ENCODE results near the gene SLC16A3.
"Not testable (repeated sequence)": the region's sequence is repeated elsewhere in the genome, so short reads cannot be mapped to it uniquely, and the experiment has no call there.

The SLC16A3 gene

DNA sequence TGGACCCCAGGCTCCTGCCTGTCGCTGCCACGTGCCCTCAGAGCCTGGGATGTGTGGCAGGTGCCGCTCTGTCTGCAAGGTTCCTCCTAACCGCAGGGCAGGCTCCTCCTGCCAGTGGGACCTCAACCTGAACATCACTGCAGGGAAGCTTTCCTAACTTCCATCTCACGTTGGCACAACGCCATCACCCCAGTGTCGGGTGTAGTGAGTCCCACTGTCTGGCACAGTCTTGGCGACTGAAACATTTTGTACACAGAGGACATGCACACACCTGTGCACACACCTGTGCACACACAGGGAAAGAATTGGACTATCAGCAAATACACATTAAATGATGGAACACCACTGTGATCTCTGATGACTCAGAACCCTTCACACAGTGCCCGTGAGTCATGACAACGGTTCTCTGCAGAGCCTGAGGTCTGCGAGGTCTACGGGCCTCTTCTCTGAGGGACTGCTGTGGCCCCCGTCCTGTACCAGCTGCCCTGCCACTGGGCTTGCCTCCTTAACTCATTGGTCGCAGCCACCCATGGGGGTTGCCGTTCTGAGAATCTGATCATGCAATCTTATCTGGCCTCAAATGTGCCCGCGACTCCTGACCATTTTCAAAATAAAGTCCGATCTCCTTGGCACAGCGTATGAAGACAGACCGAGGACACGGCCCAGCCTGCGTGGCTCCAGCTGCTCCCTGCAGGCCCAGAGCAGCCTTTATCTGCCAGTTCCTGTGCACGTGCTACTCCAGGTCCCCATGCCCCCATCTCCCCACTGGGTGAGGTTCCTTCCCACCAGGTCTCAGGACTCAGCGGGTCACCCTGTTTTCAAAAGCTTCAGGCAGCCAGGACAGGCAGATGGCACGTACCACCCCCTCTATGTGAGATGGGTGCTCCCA lies 23.8 kb upstream of the SLC16A3 start:
- DNase-seq: peak; percentile 68

- peak; percentile 80 for DNase-seq
These were observed 22.9 kb upstream of the SLC16A3 start for GRCh38 chr17:82205720-82206508.

- DNase-seq: not testable (repeated sequence)
These were observed 18.2 kb upstream of the SLC16A3 start for GRCh38 chr17:82210655-82211054.

- peak; percentile 68 for DNase-seq
These were observed 16.3 kb upstream of the SLC16A3 start, which contains the start of gene CCDC57 for GRCh38 chr17:82212331-82213250. Gene CCDC57 (minus strand): TSS chr17:82212842. CDS start chr17:82201944, 10,898 bp downstream.

DNA sequence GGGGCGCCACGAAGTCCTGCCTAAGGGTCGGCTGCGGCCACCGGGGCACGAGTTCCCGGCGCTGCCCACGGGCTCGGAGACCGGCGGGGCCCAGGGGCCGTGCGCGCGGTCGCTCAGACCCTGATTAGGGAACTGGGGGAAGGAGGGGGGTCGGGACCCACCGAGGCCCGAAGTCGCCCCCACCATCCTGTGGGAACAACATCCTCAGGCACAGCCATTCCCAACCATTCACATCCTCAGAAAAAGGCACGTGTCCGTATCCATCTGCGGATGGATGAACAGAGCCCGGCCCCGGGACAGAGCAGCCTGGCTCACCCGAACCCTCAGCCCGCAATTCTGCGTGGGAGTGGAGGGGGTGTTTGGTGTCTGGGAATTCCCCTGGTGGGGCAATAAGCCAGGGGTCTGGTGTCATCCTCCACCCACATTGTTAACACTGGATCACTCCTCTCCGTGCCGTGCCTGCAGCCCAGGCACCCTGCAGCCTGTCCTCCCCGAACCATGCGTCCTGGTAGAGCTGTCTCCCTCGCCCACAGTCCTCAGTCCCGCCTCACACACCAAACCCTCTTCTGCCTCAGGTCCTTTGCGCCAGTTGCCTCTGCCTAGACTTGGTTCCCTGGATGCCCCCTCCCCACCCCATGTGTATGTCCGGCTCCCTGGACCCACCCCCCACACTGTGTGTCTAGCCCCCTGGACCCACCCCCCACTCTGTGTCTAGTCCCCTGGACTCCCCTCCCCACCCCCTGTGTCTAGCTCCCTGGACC lies 15.4 kb upstream of the SLC16A3 start:
- peak; percentile 73 for DNase-seq

DNA sequence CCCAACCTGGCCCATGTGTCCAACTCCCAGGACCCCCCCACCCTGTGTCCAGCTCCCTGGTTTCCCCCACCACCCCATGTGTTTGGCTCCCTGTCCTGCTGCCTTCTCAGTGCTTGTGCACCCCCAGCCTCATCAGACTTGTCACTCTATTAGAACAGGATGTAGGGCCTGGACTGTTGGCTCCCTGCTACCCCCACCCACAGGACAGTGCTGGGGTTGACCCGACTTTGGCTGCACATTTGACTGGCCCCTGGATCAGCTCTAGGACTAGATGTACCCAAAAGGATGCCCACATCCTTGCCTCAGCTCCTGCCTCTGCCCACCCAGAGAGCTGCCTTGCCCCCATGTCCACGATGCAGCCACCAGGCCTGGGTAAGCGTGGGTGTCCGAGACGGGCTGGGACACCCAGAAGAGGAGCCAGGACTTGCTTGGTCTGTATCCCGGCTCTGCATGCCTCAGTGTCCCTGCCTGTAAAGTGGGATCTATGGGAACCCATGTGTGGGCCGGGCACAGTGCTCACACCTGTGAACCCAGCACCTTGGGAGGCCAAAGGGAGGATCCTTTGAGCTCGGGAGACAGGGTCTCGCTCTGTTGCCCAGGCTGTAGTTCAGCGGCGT lies 14.7 kb upstream of the SLC16A3 start:
- no peak for DNase-seq

- DNase-seq: peak; percentile 27
These were observed 13.5 kb upstream of the SLC16A3 start for GRCh38 chr17:82215095-82215971.

DNA sequence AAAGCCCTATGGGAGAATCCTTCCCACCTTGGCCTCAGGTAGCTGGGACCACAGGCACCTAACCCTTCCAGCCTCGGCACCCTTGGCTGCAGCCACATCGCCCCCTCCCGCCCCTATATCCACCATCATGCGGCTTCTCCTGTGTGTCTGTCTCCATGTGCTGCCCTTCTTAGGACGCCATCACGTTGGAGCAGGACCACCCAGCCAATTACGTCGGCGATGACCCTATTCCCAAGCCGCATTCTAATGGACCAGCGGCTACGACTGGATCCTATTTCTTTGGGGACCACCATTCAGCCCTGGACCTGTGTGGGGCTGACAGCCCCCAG lies 12.9 kb upstream of the SLC16A3 start:
- DNase-seq: no peak

GRCh38 chr17:82216301-82217119 lies 12.3 kb upstream of the SLC16A3 start:
- peak; percentile 63 for DNase-seq

- DNase-seq: no peak
These were observed 11.7 kb upstream of the SLC16A3 start for GRCh38 chr17:82217120-82217529.

DNA sequence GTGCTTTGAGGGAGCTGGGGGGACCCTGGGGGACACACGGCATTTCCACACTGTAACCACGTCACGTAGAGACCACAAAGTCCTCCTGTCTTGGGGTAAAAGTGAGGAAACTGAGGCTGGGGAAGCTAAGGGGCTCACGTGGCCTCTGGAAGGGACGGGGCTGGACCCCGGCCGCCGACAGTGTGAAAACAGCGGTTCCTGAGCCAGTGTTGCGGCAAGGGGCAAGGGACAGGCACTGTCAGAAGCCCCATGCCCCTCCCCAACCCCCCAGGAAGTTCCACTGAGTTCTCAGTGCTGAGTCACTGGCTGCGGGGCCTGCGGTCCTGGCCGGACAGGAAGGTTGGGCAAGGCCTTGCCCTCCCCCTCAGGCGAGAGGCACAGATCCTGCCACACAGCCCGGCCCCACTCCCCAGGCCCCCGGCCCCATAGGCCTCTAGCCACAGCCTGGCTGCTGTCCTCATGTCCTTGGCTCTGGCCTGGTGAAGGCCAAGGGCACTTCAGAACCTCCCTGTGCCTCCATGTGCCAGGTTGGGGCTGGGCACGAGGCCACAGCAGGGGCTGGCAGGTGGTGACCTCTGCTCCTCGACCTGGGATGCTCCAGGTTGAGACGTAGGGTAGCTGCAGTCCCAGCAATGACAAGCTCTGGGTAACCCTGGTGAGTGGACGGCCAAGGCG lies 11.2 kb upstream of the SLC16A3 start:
- DNase-seq: peak; percentile 85

GRCh38 chr17:82218349-82219075 lies 10.3 kb upstream of the SLC16A3 start:
- DNase-seq: no peak

DNA sequence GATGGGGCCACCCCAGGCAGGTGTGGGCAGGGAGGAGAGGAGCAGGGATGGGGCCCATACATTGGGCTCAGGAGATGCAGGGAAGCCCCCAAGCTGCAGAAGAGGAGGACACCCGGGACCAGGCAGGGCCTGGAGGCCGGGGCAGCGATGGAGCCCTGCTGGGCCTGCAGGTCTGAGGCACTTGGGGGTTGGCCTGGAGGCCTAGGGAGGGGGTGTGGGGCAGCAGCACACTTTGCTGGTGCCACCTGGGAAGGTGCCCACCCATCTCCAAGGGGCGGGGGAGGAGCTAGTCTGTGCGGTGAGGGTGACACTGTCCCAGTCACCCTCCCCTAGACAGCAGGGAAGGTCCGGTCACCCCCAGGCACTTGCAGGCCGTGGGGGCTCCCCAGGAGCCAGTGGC lies 9.8 kb upstream of the SLC16A3 start:
- DNase-seq: no peak

- no peak for DNase-seq
These were observed 8.8 kb upstream of the SLC16A3 start for GRCh38 chr17:82219753-82220709.

DNA sequence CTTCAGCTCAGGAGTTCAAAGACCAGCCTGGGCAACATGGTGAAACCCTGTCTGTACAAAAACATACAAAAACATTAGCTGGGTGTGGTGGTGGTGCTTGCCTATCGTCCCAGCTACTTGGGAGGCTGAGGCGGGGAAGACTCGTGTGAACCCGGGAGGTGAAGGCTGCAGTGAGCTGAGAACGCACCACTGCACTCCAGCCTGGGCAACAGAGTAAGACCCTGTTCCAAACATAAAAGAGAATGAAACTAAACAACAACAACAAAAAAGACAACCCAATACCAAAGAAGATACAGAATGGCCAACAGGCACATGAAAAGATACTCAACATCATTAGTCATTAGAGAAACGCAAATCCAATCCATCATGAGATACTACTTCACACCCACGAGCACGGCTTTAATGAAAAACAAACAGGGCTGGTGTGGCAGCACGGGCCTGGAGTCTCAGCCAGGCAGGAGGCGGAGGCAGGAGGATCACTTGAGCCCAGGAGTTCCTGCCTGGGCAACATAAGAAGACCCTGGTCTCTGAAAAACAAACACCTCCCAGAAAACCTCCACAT lies 7.4 kb upstream of the SLC16A3 start:
- no peak for DNase-seq

DNA sequence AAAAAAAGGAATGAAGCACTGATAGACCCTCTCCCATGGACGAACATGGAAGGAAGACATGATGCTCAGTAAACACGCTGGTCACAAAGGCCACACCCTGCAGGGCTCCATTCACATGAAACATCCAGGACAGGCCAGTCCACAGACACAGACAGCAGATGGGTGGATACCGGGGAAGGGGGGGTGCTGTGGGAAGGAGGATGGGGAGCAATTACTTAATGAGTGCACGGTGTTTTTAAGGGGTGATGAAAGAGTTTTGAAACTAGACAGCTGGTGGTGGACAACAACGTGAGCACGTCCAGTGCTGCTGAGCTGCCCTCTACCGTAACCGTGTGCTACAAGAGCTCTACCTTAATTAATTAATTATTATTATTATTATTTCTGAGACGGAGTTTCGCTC lies 6.0 kb upstream of the SLC16A3 start:
- no peak for DNase-seq

- DNase-seq: no peak
These were observed 5.3 kb upstream of the SLC16A3 start for GRCh38 chr17:82223517-82223916.
